CMK (cell line): ENCODE data around the gene ATP2C2.

Experiments
- DNase-seq: peaks from one replicate; pipeline ENCODE4 v3.0.0-alpha.2; 2010; ENCODE audit warnings: low read depth

ATP2C2 gene

DNA sequence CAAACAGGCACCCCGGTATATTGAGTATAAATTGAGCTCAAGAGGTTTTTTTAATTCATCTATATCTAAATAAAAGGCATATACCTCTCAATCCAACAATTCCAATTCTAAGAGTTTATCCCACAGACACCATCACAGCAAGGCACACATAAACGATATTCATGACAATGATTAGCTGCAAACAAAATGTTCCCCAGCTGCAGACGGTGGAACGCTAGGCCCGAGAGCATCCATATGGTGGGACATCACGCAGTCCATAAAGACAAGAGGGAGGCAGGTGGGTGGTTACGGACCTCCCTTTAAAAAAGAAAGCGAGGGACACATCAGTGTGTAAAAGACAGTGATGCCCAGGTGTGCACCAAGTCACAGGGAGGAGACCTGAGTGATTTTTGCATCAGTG lies 108.1 kb downstream of the ATP2C2 start:
- no peak for DNase-seq

DNA sequence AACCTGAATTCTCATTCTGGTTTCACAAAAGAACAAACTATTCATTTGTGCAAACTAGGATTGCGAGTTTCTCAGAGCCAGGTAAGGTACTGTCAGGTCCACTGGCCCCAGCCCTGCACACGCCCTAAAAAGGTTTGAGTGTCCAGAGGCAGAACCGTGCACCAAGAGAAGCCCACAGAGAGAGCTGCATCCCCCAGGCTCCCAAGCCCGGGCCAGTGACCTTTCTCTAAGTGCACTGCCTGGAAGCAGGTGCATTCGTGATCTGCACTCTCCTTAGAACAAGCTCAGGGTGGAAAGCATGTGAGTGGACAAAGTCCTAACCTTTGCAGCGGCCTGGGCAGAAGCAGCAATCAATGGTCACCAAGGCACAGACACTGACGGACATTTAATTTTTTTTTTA lies 109.3 kb downstream of the ATP2C2 start:
- no peak for DNase-seq

DNA sequence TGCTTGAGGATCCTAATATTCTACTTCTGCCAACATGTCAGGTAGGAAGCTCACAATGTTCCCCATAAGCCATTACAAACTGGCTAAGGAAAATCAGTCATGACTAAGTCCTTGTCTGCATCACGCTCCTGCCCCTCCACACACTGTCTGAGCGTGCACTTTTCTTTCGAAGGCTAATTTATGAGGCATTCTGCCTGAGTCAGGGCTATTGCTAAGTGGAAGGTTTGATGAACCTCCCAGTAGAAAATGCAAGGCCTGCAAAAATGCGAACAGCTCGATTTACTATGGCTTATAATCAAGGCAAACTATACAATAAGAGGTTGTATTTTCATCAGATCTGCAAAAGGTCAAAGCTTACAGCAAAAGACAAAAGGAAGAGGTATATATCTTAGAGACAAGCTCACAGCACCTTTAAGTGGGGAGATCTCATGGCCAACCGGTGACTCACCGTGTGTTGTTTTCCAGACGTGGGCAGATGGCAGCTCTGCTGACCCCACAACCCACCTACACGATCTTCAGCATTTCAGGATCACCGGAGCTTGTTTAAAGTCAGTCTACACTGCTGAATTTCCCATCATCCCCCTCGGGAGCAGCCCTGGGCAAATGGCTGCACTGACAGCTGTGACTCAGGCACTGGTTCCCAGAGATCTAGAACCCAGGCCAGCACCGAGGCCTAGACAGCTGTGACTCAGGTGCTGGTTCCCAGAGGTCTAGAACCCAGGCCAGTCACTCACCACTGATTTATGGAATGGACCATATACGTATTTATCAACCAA lies 110.0 kb downstream of the ATP2C2 start:
- no peak for DNase-seq

DNA sequence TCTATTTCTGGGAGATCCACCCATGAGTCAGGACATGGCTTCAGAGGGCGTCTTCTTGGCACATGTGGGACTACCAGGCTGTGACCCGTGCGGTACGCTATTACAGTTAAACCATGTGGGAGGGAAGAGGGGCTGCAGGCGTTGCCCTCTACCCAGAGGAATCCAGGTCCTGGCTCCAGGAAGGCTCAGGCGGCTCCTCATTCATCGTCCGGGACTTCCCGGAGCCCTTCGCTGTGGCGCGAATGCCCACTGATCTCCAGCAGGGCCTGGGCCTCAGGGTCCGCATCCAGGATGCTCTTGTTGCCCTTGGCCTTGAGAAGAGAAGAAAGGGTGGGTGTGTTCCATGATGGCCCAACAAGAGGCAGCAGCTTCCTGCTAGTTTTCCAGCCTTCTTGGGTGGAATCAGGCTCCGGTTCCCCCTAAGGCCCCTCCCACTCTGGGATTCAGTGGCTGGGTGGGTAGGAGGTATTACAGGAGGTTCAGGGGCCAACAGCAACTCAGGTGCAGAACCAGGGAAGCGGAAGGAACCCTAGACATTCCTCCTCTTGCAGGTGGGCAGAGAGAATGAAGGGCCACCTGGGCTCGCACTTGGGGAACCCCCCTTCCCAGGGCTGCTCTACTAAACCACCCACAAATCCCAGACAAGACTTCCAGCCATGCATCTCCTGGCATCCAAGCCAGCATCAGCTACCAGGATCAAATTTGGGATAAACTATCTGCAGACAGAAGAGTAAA lies 111.5 kb downstream of the ATP2C2 start:
- DNase-seq = no peak

DNA sequence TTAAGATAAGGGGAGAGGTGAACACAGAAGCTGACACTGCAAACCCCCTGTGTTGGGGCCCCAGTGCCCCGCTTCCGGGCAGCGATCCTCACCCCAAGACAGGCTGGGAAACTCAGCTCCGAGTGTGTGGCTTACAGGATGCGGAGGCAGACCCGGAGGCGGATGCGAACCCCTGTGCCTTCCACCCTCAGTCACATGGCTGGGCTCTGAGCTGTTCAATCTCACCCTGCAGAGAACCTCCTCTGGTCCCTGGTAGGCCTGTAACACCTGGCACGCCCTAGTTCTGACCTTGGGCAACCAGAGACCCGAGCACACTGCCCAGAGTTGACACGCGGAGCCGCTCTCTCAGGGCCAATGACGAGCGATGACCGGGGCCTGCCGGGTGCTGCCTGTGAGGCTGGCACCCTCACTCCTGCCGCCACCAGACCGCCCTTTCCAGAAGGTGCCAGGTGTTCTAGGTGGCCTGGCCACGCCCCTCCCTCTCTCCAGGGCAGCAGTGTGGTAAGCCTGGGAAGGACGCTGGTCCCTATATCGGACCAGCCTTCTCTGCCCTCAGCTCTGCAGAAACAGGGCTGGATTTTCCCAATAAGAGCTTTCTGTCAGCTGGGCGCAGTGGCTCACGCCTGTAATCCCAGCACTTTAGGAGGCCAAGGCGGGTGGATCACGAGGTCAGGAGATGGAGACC lies 112.9 kb downstream of the ATP2C2 start:
- no peak for DNase-seq

DNA sequence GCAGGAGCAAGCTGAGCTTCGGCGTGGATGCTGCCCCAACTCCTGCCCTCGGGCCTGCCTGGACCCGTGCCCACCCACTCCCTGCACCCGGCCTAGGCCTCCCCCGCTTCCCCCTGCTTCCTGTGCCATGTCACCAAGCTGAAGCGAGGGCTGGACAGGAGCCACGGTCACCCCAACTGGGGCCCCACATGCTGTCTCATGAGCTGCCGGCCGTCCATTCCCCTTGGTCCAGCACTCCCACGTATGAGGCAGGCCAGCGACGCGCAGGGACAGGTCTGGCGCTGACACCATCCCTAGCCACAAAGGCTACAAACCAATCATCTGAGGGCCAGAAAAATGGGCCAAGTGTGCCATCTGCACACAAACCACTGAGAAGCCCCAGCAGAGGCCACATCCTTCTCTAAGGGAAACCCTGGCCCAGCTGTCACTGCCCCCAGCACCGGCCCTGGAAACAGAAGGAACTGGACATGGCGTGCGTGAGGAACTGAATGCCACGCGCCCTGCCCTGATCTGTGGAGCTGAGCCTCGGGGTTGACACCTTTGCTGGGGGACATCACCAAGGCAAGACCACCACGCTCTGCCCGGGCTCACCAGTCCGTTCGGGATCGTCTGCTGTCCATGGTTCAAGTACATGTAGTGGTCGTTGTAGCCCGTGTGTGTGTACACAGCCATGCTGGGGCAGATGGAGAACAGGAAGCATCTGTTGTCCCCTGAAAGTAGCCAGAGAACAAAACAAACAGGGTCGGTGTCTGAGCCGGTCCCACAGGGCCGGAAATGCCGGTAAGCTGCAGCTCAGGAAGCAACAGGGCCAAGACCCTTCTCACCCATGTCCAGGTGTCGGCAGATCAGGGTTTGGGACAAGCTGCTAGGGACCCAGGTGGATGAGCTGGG lies 113.9 kb downstream of the ATP2C2 start:
- no peak for DNase-seq

DNA sequence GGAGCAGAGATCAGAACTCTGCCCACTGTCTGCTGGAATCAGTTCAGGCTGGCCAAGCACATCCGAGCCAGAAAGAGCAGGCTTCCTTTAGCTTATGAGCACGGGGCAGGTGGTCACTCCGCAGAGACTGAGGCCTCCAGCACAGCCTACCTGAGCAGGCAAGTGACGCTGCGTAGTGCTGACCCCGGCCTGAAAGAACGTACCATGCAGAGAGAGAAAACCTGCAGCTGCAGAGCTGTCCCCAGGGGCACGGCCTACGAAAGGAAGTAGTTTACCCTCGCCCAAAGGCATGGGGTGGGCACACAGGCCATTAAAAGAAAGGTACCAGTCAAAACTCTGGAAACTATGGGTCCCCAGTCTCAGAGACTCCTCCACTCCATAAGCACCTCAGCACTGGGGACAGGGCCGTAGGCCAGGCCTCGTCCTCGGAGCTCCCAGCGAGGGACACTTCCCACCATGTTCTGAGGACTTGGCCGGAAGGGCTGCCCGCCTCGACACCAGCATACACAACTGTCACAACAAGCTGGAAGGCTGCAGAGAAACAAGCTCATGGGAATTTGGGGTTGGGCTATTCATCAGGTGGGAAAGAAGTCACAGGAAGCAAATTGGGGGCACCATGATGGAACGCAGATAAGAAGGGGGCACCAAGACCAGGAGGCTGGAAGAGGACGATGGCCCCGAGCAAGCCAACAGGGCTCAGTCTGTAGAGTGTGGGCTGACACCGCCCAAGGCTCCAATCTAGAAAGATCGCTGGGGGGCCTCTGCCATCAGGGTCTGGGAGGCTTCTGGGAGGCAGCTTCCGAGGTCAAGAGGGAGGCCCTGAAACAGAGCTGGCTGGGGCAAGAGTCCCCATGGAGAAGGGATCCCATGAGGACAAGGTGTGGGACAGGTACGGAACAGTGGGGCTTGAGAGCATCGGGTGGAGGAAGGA lies 114.9 kb downstream of the ATP2C2 start:
- DNase-seq = no peak

DNA sequence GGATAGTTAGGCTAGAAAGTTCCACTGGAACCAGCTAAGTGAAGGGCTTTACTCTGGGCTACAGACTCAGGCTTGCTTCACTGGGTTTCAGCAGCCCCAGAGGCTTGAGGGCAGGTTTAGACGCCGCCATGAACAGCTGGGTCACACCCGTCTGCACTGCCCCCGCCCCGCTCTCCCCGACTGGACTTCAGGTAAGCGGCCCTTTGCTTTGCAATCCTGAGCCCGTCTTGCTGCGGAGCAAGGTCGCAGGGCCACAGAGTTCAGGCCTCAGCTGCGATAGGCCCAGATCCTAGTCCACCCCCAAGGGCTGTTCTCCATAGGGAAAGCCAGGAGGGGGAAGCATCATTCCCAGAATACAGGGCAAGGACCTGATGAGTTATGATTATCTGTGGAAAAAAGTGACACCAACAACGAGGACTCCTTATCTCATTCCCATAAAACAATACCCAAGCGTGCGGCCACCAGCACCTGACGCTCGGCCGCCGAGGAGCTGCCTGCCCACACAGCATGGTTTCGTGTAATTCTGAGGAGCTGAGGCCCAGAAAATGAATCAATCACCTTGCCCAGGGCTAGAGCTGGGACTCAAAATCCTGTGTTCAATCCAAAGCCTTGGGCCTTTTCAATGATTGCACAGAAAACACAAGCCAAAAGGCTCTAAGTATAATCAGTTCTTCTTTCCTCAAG lies 115.7 kb downstream of the ATP2C2 start:
- DNase-seq = no peak

DNA sequence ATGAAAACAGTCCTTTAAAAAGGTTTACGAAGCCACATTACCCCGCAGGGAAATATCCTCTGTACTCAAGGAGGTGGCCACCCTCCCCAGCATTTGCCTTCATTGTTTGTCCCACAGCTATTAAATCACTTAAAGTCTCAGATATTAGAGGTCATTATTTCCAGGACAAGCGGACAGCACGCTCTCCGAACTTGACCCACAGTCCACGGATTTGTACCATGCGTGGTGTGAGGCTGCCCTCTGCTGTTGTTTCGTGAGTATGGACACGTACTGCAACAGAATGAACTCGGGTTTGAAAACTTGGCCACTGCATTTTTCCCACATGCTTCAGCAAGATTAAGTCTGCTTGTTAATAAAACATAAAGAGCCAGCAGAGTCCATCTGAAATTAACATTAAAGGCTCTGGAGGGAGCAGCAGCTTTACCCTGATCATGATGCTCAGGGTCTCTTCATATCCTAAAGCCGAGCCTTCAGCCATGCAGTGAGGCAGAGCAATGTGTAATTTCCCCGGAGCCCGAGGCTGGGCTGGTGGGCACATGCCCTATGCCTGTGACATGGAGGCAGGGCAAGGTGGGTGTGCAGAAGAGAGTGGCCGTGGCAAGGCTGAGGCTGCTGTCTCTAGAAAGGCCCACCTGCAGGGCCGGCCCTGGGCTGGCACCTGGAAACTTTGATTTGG lies 116.4 kb downstream of the ATP2C2 start:
- no peak for DNase-seq

DNA sequence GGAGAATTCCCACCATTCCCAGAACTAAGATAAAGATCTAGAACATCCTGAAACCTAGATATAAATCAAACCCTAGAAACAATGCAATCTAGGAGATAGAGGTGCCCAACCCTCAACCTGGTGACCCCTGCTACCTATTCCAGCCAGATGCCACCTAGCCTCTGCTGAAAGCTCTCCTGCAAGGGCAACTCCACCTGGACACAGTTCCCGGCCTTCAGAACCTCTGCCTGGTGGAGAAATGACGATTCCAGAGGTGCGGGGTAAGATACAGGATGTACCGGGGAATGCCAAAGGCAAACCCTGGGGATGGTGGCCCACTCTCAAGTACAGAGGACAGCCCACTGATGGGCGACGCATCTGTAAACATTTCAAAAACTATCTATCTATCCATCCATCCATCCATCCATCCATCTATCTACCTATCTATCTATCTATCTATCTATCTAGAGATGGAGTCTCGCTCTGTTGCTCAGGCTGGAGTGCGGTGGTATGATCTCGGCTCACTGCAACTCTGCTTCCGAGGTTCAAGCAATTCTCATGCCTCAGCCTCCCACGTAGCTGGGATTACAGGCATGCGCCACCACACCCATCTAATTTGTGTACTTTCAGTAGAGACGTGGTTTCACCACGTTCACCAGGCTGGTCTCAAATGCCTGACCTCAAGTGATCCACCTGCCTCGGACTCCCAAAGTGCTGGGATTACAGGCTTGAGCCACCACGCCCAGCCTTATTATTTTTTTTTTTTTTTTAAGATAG lies 117.1 kb downstream of the ATP2C2 start:
- DNase-seq = no peak

DNA sequence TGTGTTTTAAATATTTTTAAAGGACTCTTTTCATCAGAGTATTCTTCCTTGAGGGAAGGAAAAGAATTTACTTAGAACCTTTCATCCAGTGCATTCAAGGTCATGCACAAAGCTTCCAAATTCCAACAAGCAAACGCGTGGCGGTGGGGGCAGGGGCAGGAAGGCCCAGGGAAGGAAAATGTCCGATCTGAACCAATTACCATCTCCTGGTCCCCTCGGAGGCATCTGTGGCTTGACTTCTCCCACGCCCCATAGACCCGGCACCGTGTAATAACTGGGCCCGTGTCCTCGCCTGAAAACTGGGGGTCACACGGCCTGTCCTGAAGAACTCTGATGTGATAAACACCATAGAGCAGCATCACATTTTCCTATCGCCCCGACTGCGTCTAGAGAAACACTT lies 117.8 kb downstream of the ATP2C2 start:
- no peak for DNase-seq

DNA sequence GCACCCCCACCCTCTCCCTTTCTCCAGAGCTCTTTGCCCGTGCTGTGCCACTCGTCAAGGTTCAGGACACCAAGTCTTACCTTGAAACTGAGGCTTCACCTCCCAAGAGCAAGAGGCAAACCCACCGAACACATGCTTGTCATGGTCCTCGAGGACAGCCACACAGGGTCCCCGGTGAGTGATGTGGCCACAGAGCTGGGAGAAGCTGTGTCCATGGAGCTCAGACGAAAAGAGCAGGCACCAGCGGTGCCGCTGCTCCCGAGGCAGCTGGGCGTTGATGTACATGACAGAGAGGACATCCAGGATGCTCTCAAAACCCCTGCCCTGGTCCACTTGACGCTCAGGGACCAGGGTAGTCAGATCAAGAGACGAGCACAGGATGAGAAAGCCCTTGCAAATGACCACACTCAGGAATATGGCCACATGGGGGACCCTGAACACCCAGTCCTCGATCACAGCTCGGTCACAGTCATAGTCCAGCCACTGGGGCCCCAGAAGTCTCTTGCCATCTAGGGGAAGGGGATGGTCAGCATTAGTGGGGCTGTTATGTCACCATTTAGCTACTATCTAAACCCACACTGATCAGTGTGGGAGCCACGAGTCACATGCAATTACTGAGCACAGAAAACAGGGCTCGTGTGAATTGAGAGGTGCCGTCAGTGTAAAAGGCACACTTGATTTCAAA lies 118.4 kb downstream of the ATP2C2 start:
- no peak for DNase-seq

DNA sequence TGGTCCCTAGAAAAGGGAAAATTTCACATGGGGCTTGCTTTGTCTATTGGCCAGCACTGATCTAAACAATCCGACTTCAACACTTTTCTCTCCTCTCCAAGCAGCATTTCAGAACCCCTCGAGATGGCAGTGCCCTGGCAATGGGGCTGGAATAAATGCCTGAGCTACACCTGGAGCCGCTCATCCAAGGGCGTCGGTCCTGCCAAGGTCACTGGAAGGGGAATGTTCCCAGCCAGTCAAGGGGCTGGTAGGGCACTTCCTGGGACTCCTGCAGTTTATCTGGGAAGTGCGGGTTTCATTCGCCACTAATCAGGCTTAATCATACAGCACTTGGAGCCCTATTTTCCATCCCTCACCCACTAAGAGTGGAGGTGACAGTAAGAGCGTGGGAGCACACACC lies 119.0 kb downstream of the ATP2C2 start:
- no peak for DNase-seq

DNA sequence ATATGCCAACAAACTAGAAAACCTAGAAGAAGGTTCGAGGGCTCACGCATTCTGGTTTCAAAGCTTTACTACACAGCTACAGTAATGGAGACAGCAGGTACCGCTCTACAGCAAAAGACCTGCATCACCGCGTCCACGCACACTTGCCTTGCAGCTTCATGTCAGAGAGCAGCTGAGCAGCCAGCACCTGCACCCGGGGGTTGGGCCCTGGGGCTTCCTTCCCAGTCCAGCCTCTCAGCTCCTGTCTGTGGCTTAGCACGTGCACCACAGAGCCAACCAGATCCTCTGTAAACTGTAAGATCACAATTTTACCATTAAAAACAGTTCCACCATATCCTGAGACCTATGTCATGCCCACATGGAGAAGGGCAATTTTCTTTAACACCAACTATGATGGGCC lies 120.8 kb downstream of the ATP2C2 start:
- DNase-seq = no peak

DNA sequence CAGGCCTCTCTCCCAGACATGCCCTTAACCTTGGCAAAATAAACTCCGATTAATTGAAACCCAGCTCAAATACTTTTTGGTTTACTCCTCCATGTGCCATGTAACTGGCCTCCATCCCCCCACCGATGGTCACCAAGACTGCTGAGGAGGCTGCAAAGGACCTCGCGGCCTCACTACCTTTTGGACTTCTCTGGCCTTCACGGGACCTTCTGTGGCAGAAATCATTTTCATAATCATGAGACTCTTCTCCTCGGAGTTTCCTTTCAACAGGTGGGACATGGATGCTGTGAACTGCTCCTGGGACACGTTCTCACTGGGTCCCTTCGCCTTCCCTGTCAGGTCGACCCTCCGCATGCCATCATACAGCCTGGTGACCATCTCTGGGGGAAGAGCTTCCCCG lies 127.2 kb downstream of the ATP2C2 start:
- no peak for DNase-seq

DNA sequence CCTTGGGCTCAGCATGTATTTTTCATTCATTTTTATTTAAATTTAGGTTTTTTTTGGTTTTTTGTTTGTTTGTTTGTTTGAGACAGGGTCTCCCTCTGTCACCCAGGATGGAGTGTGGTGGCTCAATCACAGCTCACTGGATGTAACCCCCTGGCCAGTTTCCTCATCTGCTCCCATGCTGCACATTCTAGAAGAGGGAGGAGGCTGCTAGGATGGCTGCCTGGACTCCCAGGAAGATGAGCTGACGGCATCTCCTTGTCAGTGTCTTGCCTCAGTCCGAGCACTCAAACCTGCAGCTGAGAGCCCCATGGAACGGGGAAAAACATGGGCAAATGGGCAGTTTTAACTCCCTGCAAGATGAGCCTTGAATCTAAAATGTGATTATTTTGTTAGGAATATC lies 128.7 kb downstream of the ATP2C2 start:
- no peak for DNase-seq

DNA sequence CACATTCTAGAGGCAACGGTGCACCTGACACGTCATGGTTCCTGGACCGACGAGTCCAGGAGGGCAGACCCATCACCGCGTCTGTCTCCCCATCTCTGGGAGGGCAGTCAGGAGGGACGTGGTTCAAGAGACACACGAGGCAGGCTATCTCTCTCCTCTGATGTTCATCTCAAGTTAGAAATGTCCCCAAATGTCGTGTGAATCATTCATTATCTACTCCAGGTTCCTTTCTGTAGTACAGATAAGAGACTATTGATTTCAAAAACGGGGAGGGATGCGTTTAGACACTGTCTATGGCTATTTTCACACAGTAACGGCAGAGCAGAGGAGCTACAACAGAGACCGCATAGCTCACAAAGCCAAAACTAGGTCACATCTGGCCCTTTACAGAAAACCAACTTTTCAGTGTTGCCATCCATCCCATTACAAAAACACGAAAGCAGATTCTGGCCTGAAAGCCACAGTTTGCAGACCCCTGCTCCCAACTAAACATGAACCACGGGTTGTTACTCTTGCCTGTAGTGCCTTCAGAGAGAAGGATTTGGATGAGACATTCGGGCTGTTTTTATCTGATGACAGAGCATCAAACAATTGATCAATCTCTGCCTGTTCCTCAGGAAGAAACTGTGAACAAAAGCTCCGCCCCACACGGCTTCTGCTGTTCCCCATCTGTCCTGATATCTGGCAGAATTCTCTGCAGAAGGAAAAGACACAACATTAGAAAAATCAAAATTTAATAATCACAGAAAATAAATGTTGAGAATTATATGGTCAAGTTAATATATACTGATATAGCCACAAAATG lies 129.3 kb downstream of the ATP2C2 start:
- DNase-seq = no peak

DNA sequence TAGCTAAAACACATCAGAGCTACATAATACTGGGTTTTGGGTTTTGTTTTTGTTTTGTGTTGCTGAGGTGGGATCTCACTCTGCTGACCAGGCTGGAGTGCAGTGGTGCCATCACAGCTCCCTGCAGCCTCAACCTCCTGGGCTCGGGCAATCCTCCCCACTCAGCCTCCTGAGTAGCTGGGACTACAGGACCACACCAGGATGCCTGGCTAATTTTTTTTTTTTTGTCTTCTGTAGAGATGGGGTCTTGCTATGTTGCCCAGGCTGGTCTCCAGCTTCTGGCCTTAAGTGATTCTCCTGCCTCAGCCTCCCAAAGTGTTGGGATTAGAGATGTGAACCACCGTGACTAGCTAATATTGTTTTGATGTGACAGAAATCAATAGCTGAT lies 129.9 kb downstream of the ATP2C2 start:
- DNase-seq = no peak
